H9 (cell line): Measurements from ENCODE around the gene DPM1. TPM values are rescaled to one million over a fixed set of nuclear protein-coding genes. Genes with fewer than 3 reads are reported as not detected.

Experiments used
- DNase-seq: peaks from one replicate; pipeline ENCODE4 v3.0.0-alpha.2; 2017
- H2AFZ ChIP-seq: one replicate; pipeline ENCODE4 v1.6.1; 2013; ENCODE audit warnings: mild to moderate bottlenecking, low read length, control low read depth, moderate library complexity
- H2AK5ac ChIP-seq: 2 replicates; pipeline ENCODE4 v1.6.1; 2013; ENCODE audit warnings: low read length, control low read depth, mixed read lengths; ENCODE audit not compliant: insufficient read length
- H2BK120ac ChIP-seq: one replicate; pipeline ENCODE4 v1.6.1; 2013; ENCODE audit warnings: low read depth, mild to moderate bottlenecking, low read length, control low read depth, inconsistent platforms; ENCODE audit not compliant: poor library complexity, severe bottlenecking
- H2BK12ac ChIP-seq: 2 replicates; pipeline ENCODE4 v1.6.1; 2013; ENCODE audit warnings: low read length, control low read depth, mixed read lengths, low read depth; ENCODE audit not compliant: insufficient read length
- H2BK15ac ChIP-seq: 2 replicates; pipeline ENCODE4 v1.6.1; 2013; ENCODE audit warnings: low read depth, low read length, control low read depth
- H2BK20ac ChIP-seq: one replicate; pipeline ENCODE4 v1.6.1; 2013; ENCODE audit warnings: low read depth, mild to moderate bottlenecking, low read length, control low read depth, inconsistent platforms; ENCODE audit not compliant: poor library complexity, severe bottlenecking
- H2BK5ac ChIP-seq: 2 replicates; pipeline ENCODE4 v1.6.1; 2013; ENCODE audit warnings: low read length, control low read depth, mixed read lengths; ENCODE audit not compliant: insufficient read length
- H3K14ac ChIP-seq: 2 replicates; pipeline ENCODE4 v1.6.1; 2013; ENCODE audit warnings: low read length, control low read depth; ENCODE audit not compliant: insufficient read depth
- H3K18ac ChIP-seq: 2 replicates; pipeline ENCODE4 v1.6.1; 2013; ENCODE audit warnings: low read depth, mild to moderate bottlenecking, mixed read lengths, low read length, control low read depth; ENCODE audit not compliant: insufficient read length
- H3K23ac ChIP-seq: 2 replicates; pipeline ENCODE4 v1.6.1; 2013; ENCODE audit warnings: low read length, control low read depth, mixed read lengths, low read depth; ENCODE audit not compliant: insufficient read length
- H3K23me2 ChIP-seq: 2 replicates; pipeline ENCODE4 v1.6.1; 2013; ENCODE audit warnings: low read depth, mild to moderate bottlenecking, mixed read lengths, low read length, control low read depth; ENCODE audit not compliant: insufficient read length, poor library complexity, severe bottlenecking
- H3K27ac ChIP-seq: 2 replicates; pipeline ENCODE4 v1.5.1; 2013; ENCODE audit warnings: low read length, control low read depth, mixed read lengths, low read depth; ENCODE audit not compliant: insufficient read length
- H3K27me3 ChIP-seq: 2 replicates; pipeline ENCODE4 v1.6.1; 2013; ENCODE audit warnings: low read length, control low read depth, inconsistent platforms; ENCODE audit not compliant: insufficient read depth
- H3K4ac ChIP-seq: 2 replicates; pipeline ENCODE4 v1.6.1; 2013; ENCODE audit warnings: low read depth, mild to moderate bottlenecking, control low read depth, inconsistent platforms, low read length, moderate library complexity
- H3K4me1 ChIP-seq: 2 replicates; pipeline ENCODE4 v1.6.1; 2013; ENCODE audit warnings: low read length, control low read depth, inconsistent platforms; ENCODE audit not compliant: insufficient read depth
- H3K4me2 ChIP-seq: 2 replicates; pipeline ENCODE4 v1.6.1; 2013; ENCODE audit warnings: low read length, control low read depth, mixed read lengths; ENCODE audit not compliant: insufficient read length, insufficient read depth
- H3K56ac ChIP-seq: 2 replicates; pipeline ENCODE4 v1.6.1; 2013; ENCODE audit warnings: low read depth, mild to moderate bottlenecking, mixed read lengths, low read length, control low read depth; ENCODE audit not compliant: insufficient read length
- H3K79me1 ChIP-seq: 2 replicates; pipeline ENCODE4 v1.6.1; 2013; ENCODE audit warnings: low read depth, mild to moderate bottlenecking, moderate library complexity, low read length, control low read depth, inconsistent platforms; ENCODE audit not compliant: insufficient read depth, poor library complexity, severe bottlenecking
- H3K79me2 ChIP-seq: 2 replicates; pipeline ENCODE4 v1.6.1; 2013; ENCODE audit warnings: low read length, control low read depth, inconsistent platforms; ENCODE audit not compliant: insufficient read depth
- H3K9ac ChIP-seq: 2 replicates; pipeline ENCODE4 v1.6.1; 2013; ENCODE audit warnings: low read length, control low read depth, mixed read lengths; ENCODE audit not compliant: insufficient read length; ENCODE audit errors: extremely low read depth
- H3K9me3 ChIP-seq: one replicate; pipeline ENCODE4 v1.6.1; 2013; ENCODE audit warnings: low read depth, low read length, inconsistent platforms; ENCODE audit not compliant: control insufficient read depth
- H3T11ph ChIP-seq: one replicate; pipeline ENCODE4 v1.6.1; 2013; ENCODE audit warnings: mild to moderate bottlenecking, low read length, control low read depth, inconsistent platforms
- H4K20me1 ChIP-seq: one replicate; pipeline ENCODE4 v1.6.1; 2013; ENCODE audit not compliant: control insufficient read depth, insufficient read length, insufficient read depth
- H4K5ac ChIP-seq: 2 replicates; pipeline ENCODE4 v1.6.1; 2013; ENCODE audit warnings: low read depth, mild to moderate bottlenecking, mixed read lengths, low read length, control low read depth; ENCODE audit not compliant: insufficient read length
- H4K8ac ChIP-seq: replicated peaks from 2 replicates; pipeline ENCODE4 v1.6.1; 2013; ENCODE audit warnings: low read length, control low read depth, mixed read lengths, low read depth; ENCODE audit not compliant: insufficient read length
- H4K91ac ChIP-seq: 2 replicates; pipeline ENCODE4 v1.6.1; 2013; ENCODE audit warnings: low read depth, mild to moderate bottlenecking, moderate library complexity, mixed read lengths, low read length, control low read depth; ENCODE audit not compliant: insufficient read length
- H3K27ac Mint-ChIP-seq, 3 experiments: 2 replicates in 2 of 3; 3 replicates in 1 of 3; pipeline ENCODE4 v1.8.0; 2020 to 2021; ENCODE audit warnings: mixed read lengths in 3 of 3, mild to moderate bottlenecking in 1 of 3, moderate library complexity in 1 of 3
- H3K27me3 Mint-ChIP-seq: 2 replicates; pipeline ENCODE4 v1.8.0; 2021; ENCODE audit warnings: low read depth, mild to moderate bottlenecking, moderate library complexity, mixed read lengths
- H3K36me3 Mint-ChIP-seq, 3 experiments: 2 replicates in 2 of 3; 3 replicates in 1 of 3; pipeline ENCODE4 v1.8.0; 2020 to 2021; ENCODE audit warnings: low read depth in 3 of 3, mixed read lengths in 3 of 3; ENCODE audit not compliant: insufficient read depth in 1 of 3
- H3K4me1 Mint-ChIP-seq, 2 experiments: 2 replicates each; pipeline ENCODE4 v1.8.0; 2020; ENCODE audit warnings: mixed read lengths in 2 of 2
- H3K4me3 Mint-ChIP-seq, 2 experiments: 2 replicates in 1 of 2; 3 replicates in 1 of 2; pipeline ENCODE4 v1.8.0; 2020 to 2021; ENCODE audit warnings: mild to moderate bottlenecking in 2 of 2, mixed read lengths in 2 of 2, moderate library complexity in 1 of 2
- H3K9me3 Mint-ChIP-seq, 2 experiments: 2 replicates in 1 of 2; 3 replicates in 1 of 2; pipeline ENCODE4 v1.8.0; 2020; ENCODE audit warnings: mild to moderate bottlenecking in 2 of 2, mixed read lengths in 2 of 2, moderate library complexity in 1 of 2
- WGBS: extraction: QIAGEN DNeasy Blood & Tissue Kit; methylation state at CpG from one replicate; pipeline ENCODE4 v1.1.7; 2013; ENCODE audit warnings: missing lambda C conversion rate, low lambda C conversion rate, mixed read lengths; ENCODE audit not compliant: insufficient read length; ENCODE audit errors: extremely low coverage; 5-methylcytosine and 5-hydroxymethylcytosine counted together
- total RNA-seq: library from RNA; stranded (reverse); gene quantifications from 2 replicates; pipeline ENCODE4 v1.2.1, GENCODE V29; 2021
- TF ChIP-seq, protein P1 (sequence below): fragments of 200-600 bp; sonication (generic); conservative IDR thresholded peaks from 3 replicates; pipeline ENCODE4 v1.8.0; 2021; ENCODE audit warnings: antibody characterized with exemption, mild to moderate bottlenecking

Gene DPM1
- total RNA-seq, 1 experiment from 2014 or later, result 64.0 TPM

DNA sequence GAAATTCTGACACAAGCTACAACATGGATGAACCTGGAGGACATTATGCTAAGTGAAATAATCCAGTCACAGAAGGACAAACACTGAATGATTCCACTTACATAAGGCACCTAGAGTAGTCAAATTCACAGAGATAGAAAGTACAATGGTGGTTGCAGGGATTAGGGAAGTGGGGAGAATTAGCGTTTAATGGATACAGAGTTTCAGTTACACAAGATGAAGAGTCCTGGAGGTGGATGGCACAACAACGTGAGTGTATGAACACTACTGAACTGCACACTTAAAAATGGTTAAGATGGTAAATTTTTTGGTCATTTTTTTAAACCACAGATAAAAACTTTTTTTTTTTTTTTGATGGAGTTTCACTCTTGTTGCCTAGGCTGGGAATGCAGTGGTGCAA, 25.0 kb upstream of the DPM1 start:
- WGBS, result no CpG with 5 or more reads among the region's 2 CpGs
- Histone ChIP-seq H4K91ac (no peak overlapping the region), H3K9me3 (no peaks in the 10 kb centered on the region), H3K4me1 (no peaks in the 10 kb centered on the region), H3K23me2 (no peaks in the 10 kb centered on the region), H3K56ac (no peak overlapping the region), H3K18ac (no peak overlapping the region), H2BK12ac (no peak overlapping the region), H3T11ph (no peak overlapping the region), H2BK5ac (no peak overlapping the region), H3K4me2 (no peak overlapping the region), H3K27ac (no peak overlapping the region), H3K79me1 (no peaks in the 10 kb centered on the region), H3K9ac (no peak overlapping the region), H3K79me2 (no peaks in the 10 kb centered on the region), H3K4ac (no peak overlapping the region), H4K8ac (no peak overlapping the region), H2AK5ac (no peak overlapping the region), H3K14ac (no peak overlapping the region), H2BK120ac (no peak overlapping the region), H2BK20ac (no peak overlapping the region), H4K5ac (no peak overlapping the region), H4K20me1 (no peaks in the 10 kb centered on the region), H3K23ac (no peak overlapping the region), H2AFZ (no peak overlapping the region), H2BK15ac (no peak overlapping the region), H3K27me3 (no peaks in the 10 kb centered on the region)
- H3K27me3 Mint-ChIP-seq, result peaks cover 18% of the 10 kb centered on the region
- no peak overlapping the region for H3K4me3 Mint-ChIP-seq
- no peak overlapping the region for H3K27ac Mint-ChIP-seq
- H3K9me3 Mint-ChIP-seq, result no peaks in the 10 kb centered on the region
- H3K36me3 Mint-ChIP-seq, result no peaks in the 10 kb centered on the region
- TF ChIP-seq, protein P1, sequence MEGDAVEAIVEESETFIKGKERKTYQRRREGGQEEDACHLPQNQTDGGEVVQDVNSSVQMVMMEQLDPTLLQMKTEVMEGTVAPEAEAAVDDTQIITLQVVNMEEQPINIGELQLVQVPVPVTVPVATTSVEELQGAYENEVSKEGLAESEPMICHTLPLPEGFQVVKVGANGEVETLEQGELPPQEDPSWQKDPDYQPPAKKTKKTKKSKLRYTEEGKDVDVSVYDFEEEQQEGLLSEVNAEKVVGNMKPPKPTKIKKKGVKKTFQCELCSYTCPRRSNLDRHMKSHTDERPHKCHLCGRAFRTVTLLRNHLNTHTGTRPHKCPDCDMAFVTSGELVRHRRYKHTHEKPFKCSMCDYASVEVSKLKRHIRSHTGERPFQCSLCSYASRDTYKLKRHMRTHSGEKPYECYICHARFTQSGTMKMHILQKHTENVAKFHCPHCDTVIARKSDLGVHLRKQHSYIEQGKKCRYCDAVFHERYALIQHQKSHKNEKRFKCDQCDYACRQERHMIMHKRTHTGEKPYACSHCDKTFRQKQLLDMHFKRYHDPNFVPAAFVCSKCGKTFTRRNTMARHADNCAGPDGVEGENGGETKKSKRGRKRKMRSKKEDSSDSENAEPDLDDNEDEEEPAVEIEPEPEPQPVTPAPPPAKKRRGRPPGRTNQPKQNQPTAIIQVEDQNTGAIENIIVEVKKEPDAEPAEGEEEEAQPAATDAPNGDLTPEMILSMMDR, result no peak
- peaks cover 9 to 11% of the 10 kb centered on the region in 2 experiments; a peak in 3 of 4 replicates for H3K4me1 Mint-ChIP-seq
- no peak for DNase-seq
